HepG2 (cell line): ENCODE results near the gene OR8K3. TPM values are rescaled to one million over a fixed set of nuclear protein-coding genes. Genes with fewer than 3 reads are reported as not detected.

Source experiments
- ATAC-seq: fragments of 200-7000 bp; cut with Tn5 transposase; 3 replicates; pipeline ENCODE4 v1.9.1; 2020; ENCODE audit warnings: mild to moderate bottlenecking, moderate library complexity
- BruUV-seq: library from RNA; stranded (reverse); fragments of 400-500 nt; replicated peaks from 2 replicates; lab custom pipeline; 2021; lab: Mats Ljungman, UMichigan
- CTCF ChIA-PET: fragments of 300-600 bp; formaldehyde crosslinking; extraction: SDS; loops from one replicate; lab custom pipeline; 2021; ENCODE audit warnings: low total read pairs, inconsistent platforms, low intra/inter-chr PET ratio; lab: Yijun Ruan, JAX
- POLR2A ChIA-PET: fragments of 350-600 bp; sonication (Branson Sonifier 250); formaldehyde crosslinking; loops from one replicate; lab custom pipeline; 2020; ENCODE audit warnings: antibody characterized with exemption, inconsistent platforms; lab: Yijun Ruan, JAX
- DNase-seq: peaks from one replicate; pipeline ENCODE4 v3.0.0-alpha.2; 2015; ENCODE audit warnings: low spot score
- FAIRE-seq: peaks from 3 replicates; lab custom pipeline; 2011; peaks lifted over from hg19 to GRCh38; lab: Jason Lieb, UNC
- H2AFZ ChIP-seq: one replicate; pipeline ENCODE4 v1.6.1; 2011; ENCODE audit warnings: low read length, inconsistent platforms
- H3K27ac ChIP-seq: fragments of 300-600 bp; 3 replicates; pipeline ENCODE4 v1.8.0; 2011; ENCODE audit warnings: mixed run types, mild to moderate bottlenecking, mixed read lengths, low read length, inconsistent platforms; ENCODE audit not compliant: insufficient read depth; ENCODE audit errors: extremely low read length
- H3K27me3 ChIP-seq, 2 experiments: fragments of 200-600 bp in 1 of 2; 2 replicates in 1 of 2; 3 replicates in 1 of 2; pipeline versions ENCODE4 v1.6.0 to v1.8.0; 2011; ENCODE audit warnings: low read length in 2 of 2, mild to moderate bottlenecking in 2 of 2, moderate library complexity in 2 of 2, inconsistent platforms in 1 of 2; ENCODE audit not compliant: insufficient read depth in 2 of 2, control insufficient read depth in 1 of 2
- H3K36me3 ChIP-seq, 2 experiments: fragments of 200-600 bp in 1 of 2; replicated peaks in 1 of 2; 2 replicates in 1 of 2; 3 replicates in 1 of 2; pipeline versions ENCODE4 v1.5.1 to v1.8.0; 2011; ENCODE audit warnings: low read length in 2 of 2, inconsistent platforms in 1 of 2; ENCODE audit not compliant: insufficient read depth in 2 of 2, control insufficient read depth in 1 of 2
- H3K4me1 ChIP-seq: 2 replicates; pipeline ENCODE4 v1.5.1; 2012; ENCODE audit warnings: low read length, inconsistent platforms; ENCODE audit not compliant: insufficient read depth
- H3K4me2 ChIP-seq: 2 replicates; pipeline ENCODE4 v1.6.0; 2011; ENCODE audit warnings: low read depth, low read length, inconsistent platforms
- H3K4me3 ChIP-seq, 3 experiments: fragments of 200-600 bp in 1 of 3; sonication (generic), shearing (Covaris generic) in 1 of 3; replicated peaks in 1 of 3; 2 replicates each; pipeline ENCODE4 v1.5.1; 2011 to 2016; ENCODE audit warnings: low read length in 3 of 3, inconsistent platforms in 2 of 3, low read depth in 2 of 3, mild to moderate bottlenecking in 2 of 3, control low read depth in 1 of 3, mixed read lengths in 1 of 3; ENCODE audit not compliant: insufficient read depth in 1 of 3
- H3K79me2 ChIP-seq: one replicate; pipeline ENCODE4 v1.6.1; 2011; ENCODE audit warnings: low read length, inconsistent platforms; ENCODE audit not compliant: insufficient read depth
- H3K9ac ChIP-seq: 2 replicates; pipeline ENCODE4 v1.6.0; 2011; ENCODE audit warnings: mild to moderate bottlenecking, low read depth, low read length, inconsistent platforms; ENCODE audit not compliant: insufficient read depth
- H3K9me3 ChIP-seq: 2 replicates; pipeline ENCODE4 v1.5.1; 2012; ENCODE audit warnings: mild to moderate bottlenecking, low read length
- H4K20me1 ChIP-seq: 2 replicates; pipeline ENCODE4 v1.6.0; 2011; ENCODE audit warnings: inconsistent platforms, mild to moderate bottlenecking, low read length, moderate library complexity; ENCODE audit not compliant: insufficient read depth
- ARID5B ChIP-seq: IDR thresholded peaks from 2 replicates; pipeline ENCODE4 v1.4.0; 2020; ENCODE audit warnings: mild to moderate bottlenecking, missing genetic modification reagents
- CBX2 ChIP-seq, 2 experiments: fragments of 200-600 bp in 1 of 2; sonication (generic); formaldehyde crosslinking in 1 of 2; IDR thresholded peaks; 2 replicates each; pipeline versions ENCODE4 v1.7.0 to v1.8.1; 2018 to 2022; ENCODE audit warnings: low read depth in 2 of 2, low read length in 1 of 2, mild to moderate bottlenecking in 1 of 2, missing genetic modification reagents in 1 of 2
- HBP1 ChIP-seq: IDR thresholded peaks from 2 replicates; pipeline ENCODE4 v1.6.1; 2016; ENCODE audit warnings: low read depth, control low read depth
- HES4 ChIP-seq: sonication (generic); formaldehyde crosslinking; IDR thresholded peaks from 2 replicates; pipeline ENCODE4 v1.9.0; 2021; ENCODE audit warnings: mild to moderate bottlenecking, missing genetic modification reagents, borderline replicate concordance
- ZNF326 ChIP-seq: sonication (generic); formaldehyde crosslinking; IDR thresholded peaks from 2 replicates; pipeline ENCODE4 v1.4.0; 2020; ENCODE audit warnings: missing genetic modification reagents, borderline replicate concordance
- ZNF556 ChIP-seq: sonication (generic); formaldehyde crosslinking; IDR thresholded peaks from 2 replicates; pipeline ENCODE4 v1.4.0; 2020; ENCODE audit warnings: mild to moderate bottlenecking, missing genetic modification reagents, borderline replicate concordance
- ZNF782 ChIP-seq: sonication (generic); formaldehyde crosslinking; IDR thresholded peaks from 2 replicates; pipeline ENCODE4 v1.4.0; 2020; ENCODE audit warnings: missing genetic modification reagents, mild to moderate bottlenecking, borderline replicate concordance
- ZSCAN25 ChIP-seq: sonication (generic); formaldehyde crosslinking; IDR thresholded peaks from 2 replicates; pipeline ENCODE4 v1.8.0; 2022; ENCODE audit warnings: mild to moderate bottlenecking, missing genetic modification reagents
- WGBS: methylation state at CpG from one replicate; pipeline ENCODE4 v1.1.6; 2017; ENCODE audit warnings: low lambda C conversion rate; 5-methylcytosine and 5-hydroxymethylcytosine counted together
- in situ Hi-C: cut with HindIII; loops from 2 replicates; pipeline ENCODE4 v1.10.0; 2017; ENCODE audit warnings: low pct_unique_long_range_greater_than_20kb; ENCODE audit not compliant: extremely low pct_ligation_motif_present
- intact Hi-C: fragments of 100-400 bp; cut with micrococcal nuclease; formaldehyde crosslinking; loops from one replicate; pipeline ENCODE4 v1.10.0; 2022; ENCODE audit not compliant: unreplicated experiment
- polyA plus RNA-seq, 8 experiments: library from polyadenylated mRNA; depleted of rRNA in 3 of 8; stranded (reverse) in 7 of 8; unstranded in 1 of 8; fragments of >200 nt; fragmentation: Illumina TruSeq in 4 of 8; extraction: Trizol in 4 of 8; gene quantifications; 2 replicates each; pipeline versions ENCODE4 v1.2.1 to v1.2.3, GENCODE V29; 2011 to 2016; ENCODE audit warnings: low read depth in 4 of 8, missing spikeins in 1 of 8, mixed read lengths in 1 of 8; ENCODE audit not compliant: insufficient read depth in 1 of 8
- total RNA-seq, 5 experiments: library from RNA; depleted of rRNA; stranded (reverse); fragments of >200 nt; fragmentation: Illumina TruSeq; extraction: Trizol; gene quantifications; 2 replicates each; pipeline ENCODE4 v1.2.3, GENCODE V29; 2016; ENCODE audit warnings: low read depth in 1 of 5

Gene OR8K3
- total and polyA plus RNA-seq, 2 of the 13 experiments (the other 11 are each of a cell fraction or from before 2014, with no cell fraction given), result not detected

- WGBS, result 24% methylated on average over 3 of the region's 3 CpGs
- Histone ChIP-seq H3K27me3 (no peaks in the 10 kb centered on the region), H3K4me1 (no peaks in the 10 kb centered on the region), H3K4me2 (no peak overlapping the region), H2AFZ (no peak overlapping the region), H3K79me2 (no peaks in the 10 kb centered on the region), H3K27ac (no peak overlapping the region), H4K20me1 (no peaks in the 10 kb centered on the region), H3K36me3 (no peaks in the 10 kb centered on the region)
- ChIA-PET CTCF (no interaction called here), POLR2A (no interaction called here)
- intact Hi-C loops, result no loop called here
- TF ChIP-seq HBP1 (no peak), ZNF782 (CRISPR knock-in tag) (no peak), ZNF556 (no peak), CBX2 (IDR thresholded peaks at IDR 0.05; ENCODE audit: low read depth, low read length) (no peak), CBX2 (CRISPR knock-in tag; IDR thresholded peaks at IDR 0.05; ENCODE audit: low read depth) (no peak), ZSCAN25 (CRISPR knock-in tag) (no peak), ZNF326 (CRISPR knock-in tag) (no peak), HES4 (no peak), ARID5B (no peak)
- TF ChIP-seq, all 625 proteins: peak for 0
- no peak for FAIRE-seq
- Histone ChIP-seq H3K9me3 (peaks cover 24% of the 10 kb centered on the region), H3K9ac (no peak overlapping the region), H3K4me3 (no peak overlapping the region)
- no peak for DNase-seq
- ATAC-seq, result no peak
- in situ Hi-C loops, result no loop called here
- no TSS peak for BruUV-seq
Measured at GRCh38 chr11:56333156-56333555, 18.2 kb downstream of the OR8K3 start.
